PFSK-1 (cell line): ENCODE results near the gene SLC25A1.

Source experiments
- FOXP2 ChIP-seq: optimal IDR thresholded peaks from 2 replicates; pipeline ENCODE3; 2011; ENCODE audit warnings: borderline replicate concordance, control low read depth, inconsistent platforms; ENCODE audit not compliant: insufficient read depth; ENCODE audit errors: extremely low read length, extremely low read depth
- POLR2AphosphoS5 ChIP-seq: IDR thresholded peaks from 2 replicates; pipeline ENCODE4 v1.6.1; 2012; ENCODE audit warnings: low read depth, mild to moderate bottlenecking, control low read depth, low read length, moderate library complexity
- REST ChIP-seq, 2 experiments: IDR thresholded peaks; 2 replicates each; pipeline versions ENCODE4 v1.6.1 to v1.8.0; 2011 to 2012; ENCODE audit warnings: low read depth in 2 of 2, low read length in 2 of 2, control low read depth in 1 of 2, inconsistent platforms in 1 of 2, mild to moderate bottlenecking in 1 of 2, moderate library complexity in 1 of 2; ENCODE audit not compliant: insufficient read depth in 1 of 2
- SIN3A ChIP-seq: IDR thresholded peaks from 2 replicates; pipeline ENCODE4 v1.6.1; 2012; ENCODE audit warnings: mild to moderate bottlenecking, low read length, moderate library complexity, borderline replicate concordance; ENCODE audit not compliant: insufficient read depth
- TAF1 ChIP-seq: IDR thresholded peaks from 2 replicates; pipeline ENCODE4 v1.6.1; 2012; ENCODE audit warnings: low read length, control low read depth, borderline replicate concordance; ENCODE audit not compliant: insufficient read depth

GRCh38 chr22:19172213-19173046, 6.1 kb downstream of the SLC25A1 start:
- TF ChIP-seq REST (IDR thresholded peaks at IDR 0.05; ENCODE audit: insufficient read depth in 1 of 2, low read depth in 2 of 2, low read length in 2 of 2) (no peak), SIN3A (no peak), TAF1 (no peak), FOXP2 (no peak), POLR2AphosphoS5 (no peak)
